GM21825 (cell line): ENCODE results near the gene HOXA9.

ENCODE experiments used
- ATAC-seq: cut with Tn5 transposase; IDR thresholded peaks from one replicate; pipeline ENCODE4 v1.9.1; 2021; ENCODE audit warnings: mild to moderate bottlenecking, moderate library complexity; ENCODE audit not compliant: unreplicated experiment

Gene HOXA9

DNA sequence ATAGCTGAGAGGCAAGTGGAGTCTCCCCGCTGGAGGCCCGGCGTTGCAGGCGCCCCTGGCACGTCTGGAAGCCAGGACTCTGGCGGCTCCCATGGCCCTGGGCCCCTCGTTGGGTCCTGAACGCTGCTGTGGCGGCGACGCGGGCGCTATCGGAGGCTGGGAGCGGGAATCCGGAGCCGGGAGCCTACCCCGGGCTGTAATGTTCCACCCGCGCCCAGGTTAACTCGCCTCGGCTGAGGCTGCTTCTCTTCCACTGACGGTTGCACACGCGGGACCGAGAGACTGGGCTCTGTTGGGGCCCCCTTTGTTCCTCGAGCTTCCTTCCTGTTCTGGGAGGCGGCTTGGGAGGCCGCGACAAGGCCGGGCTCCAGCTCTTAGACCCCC, 20.6 kb downstream of the HOXA9 start:
- ATAC-seq, result no peak

DNA sequence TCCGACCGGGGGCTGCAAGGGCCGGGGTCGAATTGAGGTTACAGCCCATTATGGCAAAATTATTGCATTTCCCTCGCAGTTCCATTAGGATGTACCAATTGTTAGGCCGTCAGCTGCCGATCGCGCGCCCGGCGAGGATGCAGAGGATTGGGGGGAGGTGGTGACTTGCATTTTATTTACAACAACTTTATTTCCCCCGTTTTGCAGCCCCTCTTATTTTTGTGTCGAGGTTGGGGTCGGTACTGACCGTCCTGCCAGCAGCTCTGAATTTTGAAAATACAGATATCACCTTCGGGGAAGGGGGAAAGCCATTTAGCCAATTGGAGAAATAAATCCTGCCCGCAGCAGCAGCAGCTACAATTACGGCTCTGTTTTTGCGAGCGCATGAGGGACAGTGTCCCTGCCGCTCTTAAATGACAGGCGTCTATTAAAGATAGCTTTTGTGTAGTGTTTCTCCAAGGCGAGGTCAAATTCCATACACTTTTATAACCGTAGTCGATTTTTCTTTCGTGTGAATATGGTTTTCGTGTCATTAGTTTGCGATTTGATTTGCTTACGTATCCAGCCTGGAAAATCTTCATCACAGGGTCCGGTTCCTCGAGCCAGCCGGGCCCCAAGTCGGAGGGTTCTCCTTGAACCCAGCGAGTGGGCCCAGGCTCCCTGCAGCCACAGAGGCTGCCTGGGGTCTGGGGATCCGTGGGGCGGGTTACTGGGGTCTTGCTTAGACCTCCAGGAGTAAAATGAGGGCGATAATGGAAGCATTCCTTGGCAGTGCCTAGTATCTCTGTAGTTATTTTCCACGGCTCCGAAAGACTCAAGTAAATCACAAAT, 21.2 kb downstream of the HOXA9 start:
- ATAC-seq, result no peak

DNA sequence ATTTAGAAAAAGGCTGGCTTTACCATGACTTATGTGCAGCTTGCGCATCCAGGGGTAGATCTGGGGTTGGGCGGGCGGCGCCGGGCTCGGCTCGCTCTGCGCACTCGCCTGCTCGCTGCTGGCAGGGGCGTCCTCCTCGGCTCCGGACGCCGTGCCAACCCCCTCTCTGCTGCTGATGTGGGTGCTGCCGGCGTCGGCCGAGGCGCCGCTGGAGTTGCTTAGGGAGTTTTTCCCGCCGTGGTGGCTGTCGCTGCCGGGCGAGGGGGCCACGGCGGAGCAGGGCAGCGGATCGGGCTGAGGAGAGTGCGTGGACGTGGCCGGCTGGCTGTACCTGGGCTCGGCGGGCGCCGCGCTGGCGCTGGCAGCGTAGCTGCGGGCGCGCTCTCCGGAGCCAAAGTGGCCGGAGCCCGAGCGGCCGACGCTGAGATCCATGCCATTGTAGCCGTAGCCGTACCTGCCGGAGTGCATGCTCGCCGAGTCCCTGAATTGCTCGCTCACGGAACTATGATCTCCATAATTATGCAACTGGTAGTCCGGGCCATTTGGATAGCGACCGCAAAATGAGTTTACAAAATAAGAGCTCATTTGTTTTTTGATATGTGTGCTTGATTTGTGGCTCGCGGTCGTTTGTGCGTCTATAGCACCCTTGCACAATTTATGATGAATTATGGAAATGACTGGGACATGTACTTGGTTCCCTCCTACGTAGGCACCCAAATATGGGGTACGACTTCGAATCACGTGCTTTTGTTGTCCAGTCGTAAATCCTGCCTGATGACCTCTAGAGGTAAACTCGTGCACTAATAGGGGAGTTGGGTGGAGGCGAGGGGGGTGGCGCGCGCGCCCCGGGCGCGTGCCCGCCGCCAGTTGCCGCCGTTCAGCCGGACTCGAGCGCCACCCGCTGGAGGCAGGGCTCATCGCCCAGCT, 22.1 kb downstream of the HOXA9 start, which contains the start of gene HOXA5:
HOXA5 (minus strand) TSS at position 659 of the 927 bp plus-strand sequence; CDS start at position 585, 74 bp downstream.
- no peak for ATAC-seq

DNA sequence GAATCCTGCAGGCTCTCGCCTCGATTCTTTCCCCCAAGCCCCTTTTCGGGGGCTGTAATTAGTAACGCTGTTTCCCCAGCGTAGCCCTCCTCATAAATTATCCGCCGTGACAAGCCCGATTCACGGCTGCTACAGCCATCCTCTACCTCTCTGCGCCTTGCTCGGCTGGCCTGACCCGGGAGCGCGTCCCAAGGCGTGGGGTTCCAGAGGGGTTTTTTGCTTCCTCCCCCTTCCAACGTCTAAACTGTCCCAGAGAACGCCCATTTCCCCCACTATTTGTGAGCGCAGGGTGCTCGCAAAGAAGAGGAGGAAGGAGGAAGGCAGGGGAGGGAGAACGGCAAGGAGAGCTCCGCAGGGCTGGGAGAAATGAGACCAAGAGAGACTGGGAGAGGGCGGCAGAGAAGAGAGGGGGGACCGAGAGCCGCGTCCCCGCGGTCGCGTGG, 22.7 kb downstream of the HOXA9 start:
- no peak for ATAC-seq

DNA sequence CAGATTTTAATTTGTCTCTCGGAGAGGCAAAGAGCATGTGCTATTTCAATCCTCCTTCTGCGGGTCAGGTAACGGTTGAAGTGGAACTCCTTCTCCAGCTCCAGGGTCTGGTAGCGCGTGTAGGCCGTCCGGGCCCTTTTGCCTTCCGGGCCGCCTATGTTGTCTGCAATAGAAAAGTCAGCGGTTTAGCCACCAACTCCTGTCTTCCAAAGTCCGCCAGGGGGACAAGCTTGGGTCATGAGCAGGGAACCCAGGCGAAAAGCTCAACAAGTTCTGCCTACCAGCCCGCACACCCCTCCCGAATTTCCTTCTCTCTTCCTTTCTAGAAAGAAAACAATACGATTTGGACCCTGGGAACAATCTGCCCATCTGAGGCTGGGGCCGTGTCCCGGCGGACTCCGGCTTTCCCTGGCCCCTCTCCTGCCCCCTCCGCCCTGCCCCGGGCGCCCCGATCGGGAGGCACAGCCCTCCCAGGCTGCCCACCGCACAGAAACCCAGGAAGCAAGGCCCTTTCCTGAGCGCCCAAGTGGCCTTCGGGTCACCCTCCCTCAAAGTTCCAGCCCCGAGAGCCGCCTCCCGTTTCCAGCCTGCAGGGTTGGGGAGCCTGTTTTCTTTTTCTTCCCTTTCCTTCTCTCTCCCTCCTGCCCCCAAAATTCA, 23.3 kb downstream of the HOXA9 start:
- ATAC-seq, result no peak

DNA sequence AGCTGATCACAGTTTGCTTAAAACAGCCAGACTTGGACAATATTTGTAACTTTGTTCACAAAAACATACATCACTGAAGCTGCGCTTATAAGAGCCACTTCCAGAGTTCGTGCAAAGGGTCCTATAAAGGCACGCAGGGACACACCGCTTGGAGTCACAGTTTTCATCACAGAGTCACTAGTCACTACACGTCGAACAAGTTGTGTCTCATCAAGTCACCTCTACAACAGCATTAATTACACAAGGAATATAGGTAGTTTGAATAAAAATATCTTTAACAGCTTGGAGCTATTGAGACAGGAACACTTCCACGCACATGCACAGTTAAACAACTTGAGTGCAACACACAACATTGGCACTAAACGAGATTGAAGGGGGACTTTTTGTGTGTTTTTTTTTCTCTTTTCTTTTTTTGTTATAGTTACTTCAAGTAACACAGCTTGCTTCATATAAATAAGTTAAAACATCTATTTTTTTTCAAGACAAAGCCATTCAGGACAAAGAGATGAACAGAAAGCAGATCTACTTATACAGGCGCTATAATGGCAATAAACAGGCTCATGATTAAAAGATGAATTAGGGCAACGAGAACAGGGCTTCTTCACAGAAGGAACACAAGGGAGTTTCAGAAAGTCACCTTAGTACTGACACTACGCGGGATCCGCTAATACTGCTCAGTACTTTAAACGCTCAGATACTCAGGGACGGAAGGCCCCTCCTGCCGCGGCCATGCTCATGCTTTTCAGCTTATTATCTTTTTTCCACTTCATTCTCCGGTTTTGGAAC, 24.0 kb downstream of the HOXA9 start:
- no peak for ATAC-seq

DNA sequence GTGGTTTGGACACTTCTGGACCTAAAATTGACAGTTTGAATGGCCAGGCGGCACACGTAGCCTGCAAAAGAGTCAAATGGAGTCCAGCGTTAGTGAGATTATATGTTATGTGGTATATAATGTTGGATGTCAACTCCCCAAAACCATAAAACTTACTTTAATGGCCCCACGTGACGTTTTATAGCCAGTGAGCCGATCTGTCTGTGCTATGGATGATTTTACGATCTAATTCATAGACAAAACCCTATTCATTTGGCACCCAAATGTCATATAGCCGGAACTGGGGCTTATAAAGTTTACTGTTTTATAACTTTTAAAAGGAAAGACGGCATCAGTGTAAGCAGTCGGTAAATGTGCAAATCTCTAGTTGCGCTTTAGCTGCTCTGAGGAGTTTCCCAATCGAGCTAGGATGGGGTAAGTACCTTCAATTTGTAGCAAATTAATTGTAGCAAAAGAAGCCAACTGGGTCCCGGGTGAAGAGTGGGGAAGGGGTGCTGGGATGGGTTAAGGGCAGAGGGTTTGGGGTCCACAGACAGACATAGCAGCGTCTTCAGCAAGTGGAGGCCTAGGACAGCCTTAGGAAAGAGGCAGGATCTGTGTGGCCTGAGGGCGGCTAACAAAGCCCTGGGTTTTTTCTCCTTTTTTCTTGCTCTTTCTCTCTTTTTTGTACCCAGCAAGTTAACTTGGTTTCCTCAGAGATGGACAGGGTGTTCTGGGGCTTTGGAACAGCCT, 25.0 kb downstream of the HOXA9 start:
- ATAC-seq, result no peak

DNA sequence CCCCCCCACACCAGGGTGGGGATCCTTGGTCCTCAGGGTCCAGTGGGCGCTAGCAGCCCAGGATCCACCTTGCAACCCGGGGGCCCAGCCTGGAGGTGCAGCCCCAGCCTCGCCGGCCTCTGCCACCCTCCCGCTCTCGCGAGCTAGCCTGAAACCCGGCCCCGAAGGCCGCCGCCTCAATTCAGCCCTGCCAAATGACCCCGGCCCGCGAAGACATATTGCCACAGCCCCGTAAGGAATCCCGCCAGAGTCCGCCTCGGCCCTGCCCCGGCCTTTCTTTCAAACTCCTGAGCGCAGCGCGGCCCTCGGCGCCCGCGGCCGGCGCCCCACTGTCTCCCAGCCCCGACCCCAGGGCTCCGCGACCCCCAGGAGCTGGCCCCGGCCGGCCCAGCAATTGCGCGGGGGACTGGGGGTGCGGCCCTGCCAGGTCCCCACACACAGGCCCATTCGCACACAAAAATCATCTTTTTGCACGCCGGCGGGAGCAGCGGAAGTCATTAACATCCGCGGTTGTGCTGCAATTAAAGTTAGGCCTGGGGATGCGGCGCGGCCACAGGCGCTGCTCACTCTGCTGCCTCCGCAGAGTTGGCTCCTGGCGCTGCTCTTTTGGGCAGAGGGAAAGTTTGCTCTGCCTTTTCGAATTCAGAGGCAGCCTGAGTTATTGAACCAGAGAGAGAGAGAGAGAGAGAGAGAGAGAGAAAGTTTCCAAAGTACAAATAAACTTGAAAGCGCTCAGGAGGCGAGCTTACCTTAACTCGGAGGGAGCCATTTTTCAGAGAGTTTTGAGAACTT, 25.8 kb downstream of the HOXA9 start:
- ATAC-seq, result no peak

DNA sequence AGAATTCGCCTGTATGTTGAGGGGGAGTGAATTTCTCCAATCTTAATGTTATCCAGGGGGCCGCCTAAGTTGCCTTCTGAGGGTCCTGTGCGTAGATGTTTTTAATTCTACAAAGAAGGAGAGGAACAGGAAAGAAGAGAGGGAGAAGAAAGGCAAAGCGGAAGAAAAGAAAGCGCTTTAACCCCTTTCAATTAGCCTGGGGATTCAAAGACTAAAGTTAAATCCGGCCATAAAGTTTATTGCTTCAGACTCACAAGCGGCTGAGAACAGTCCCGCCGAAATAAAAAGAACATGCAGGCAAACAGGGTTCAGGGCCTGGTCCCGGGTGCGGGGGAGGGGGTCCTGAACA, 26.4 kb downstream of the HOXA9 start:
- ATAC-seq, result no peak

DNA sequence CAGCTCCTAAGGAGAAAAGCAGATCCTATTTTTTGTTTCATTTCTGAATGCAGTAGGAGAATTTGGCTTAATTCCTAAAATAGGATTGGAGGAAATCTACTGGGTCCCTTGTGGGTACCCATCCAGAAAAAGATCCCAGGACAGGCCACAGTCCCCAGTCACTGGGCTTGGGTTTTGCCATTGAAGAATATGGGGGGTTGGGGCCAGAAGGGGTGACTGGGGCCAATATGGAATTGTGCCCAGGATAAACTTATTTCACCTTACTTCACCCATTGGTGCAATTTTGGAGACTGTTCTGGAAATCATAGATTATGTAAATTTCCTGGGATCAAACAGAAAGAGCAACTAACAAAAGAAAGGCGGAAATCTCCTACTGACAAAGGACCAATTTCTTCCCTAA, 26.9 kb downstream of the HOXA9 start:
- no peak for ATAC-seq

DNA sequence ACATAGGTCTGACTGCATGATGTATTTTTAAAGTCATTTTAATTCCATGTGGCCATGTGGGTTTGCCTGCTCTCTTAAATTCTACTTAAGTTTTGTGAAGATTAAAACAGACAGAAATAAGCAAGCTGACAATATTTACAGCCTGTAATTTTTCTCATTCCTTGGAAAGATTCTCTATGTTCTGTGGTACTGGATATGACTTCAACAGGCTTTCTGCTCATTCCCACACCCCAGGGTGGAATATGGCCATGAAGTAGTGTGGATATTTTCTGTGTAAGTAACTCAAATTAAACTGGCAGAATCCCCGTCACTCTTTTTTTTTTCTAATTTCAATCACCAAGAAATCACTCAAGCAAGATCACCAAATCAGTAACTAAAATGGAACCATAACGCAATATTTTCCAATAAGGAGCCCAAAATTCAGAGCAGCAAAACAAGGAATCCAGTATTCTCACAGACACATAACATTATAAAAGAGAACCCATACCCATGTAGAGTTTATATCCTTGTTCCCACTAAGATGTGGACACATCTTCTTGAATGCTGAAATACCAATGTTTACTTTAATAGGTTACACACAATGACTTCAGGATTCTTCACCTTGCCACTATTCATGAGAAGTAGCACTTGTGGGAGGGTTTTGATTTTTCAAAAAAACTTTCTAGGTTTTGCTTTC, 27.6 kb downstream of the HOXA9 start:
- no peak for ATAC-seq

DNA sequence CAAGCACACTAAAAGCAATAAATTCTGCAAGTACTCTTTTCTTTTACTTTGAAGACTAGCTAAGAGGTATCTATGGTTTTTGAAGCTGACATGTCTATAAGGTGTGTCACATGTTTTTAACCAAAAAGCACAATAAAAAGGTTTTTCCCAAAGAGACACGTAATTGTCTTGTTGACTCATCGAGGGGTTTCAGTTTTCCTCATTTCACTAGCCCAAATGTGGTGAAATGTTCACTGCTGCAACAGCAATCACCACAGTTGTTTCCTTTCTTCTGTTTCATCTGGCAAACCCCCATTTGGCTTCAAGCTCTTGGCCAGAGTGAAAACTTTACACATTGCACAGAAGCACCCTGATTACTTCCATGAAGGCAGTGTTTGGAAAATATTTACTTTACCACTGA, 30.9 kb downstream of the HOXA9 start:
- ATAC-seq, result no peak

DNA sequence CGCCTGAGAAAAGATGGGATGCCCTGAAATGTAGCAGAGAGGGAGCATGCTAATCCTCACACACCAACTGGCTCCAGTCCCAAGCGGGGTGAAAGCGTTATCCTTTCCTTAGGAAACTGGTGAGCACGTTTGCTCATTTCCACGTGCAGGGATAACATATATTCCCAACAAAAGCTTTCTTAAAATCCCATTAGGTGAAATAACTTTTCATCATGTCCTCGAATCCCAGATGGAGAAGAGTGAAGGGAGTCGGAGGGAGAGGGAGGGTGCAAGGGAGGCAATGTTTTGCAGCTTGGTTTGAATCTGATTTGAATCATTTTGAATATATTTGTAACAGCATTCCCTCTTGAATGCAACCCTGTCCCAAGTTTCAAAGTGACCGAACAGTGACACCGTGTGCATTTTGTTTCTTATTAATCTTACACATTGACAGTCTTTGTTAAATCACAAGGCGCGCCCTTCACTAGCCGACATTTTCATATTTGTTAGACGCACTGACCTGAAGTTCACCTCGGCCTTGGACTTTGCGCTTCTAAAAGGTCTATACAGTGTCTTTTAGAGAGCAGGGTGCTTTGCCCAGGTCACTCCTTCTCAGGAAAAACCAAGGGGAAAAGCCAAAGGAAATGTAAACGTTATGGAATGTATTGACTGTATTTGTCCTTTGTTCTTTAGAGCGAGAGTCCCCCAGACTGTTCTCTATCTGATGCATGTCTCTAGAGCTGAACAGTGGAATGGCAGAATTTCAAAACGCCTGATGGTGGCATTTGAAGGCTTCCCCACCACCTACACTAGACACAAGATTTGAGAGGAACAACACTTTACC, 31.7 kb downstream of the HOXA9 start:
- ATAC-seq, result no peak

DNA sequence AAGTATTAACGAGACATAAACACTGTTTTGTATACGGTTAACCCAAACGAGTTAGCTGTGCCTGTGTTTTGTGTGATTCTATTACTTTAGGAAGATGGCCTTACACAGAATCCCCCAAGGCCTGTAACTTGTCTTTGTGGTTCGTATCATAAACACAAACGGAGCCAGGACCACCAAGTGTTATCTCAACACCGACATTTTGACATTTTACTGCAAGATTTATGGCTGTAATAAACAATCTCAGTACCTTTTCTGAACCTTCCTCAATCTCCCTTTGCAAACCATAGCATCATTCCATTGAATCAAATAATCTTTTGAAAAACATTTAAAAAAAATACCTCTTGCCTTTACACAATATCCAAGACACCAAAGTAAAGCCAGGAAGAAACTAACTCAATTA, 32.4 kb downstream of the HOXA9 start:
- no peak for ATAC-seq

DNA sequence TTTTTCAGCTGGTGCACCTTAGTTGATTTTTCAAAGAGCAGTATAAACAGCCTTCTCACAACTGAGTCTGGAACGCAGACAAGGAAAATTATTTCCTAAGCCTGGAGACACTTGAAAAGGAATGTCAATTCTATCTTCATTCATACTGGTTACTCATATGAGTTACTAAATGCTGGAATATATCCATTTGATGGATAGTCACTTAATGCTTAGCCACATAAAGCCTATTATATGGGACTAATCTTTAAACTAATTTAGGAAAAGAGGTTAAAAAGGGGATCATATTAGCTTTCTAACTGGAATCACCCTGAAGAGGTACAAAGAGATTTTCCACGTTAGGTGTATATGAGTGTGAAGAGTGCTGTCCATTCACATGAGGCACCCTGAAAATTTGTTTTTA, 33.1 kb downstream of the HOXA9 start:
- no peak for ATAC-seq

DNA sequence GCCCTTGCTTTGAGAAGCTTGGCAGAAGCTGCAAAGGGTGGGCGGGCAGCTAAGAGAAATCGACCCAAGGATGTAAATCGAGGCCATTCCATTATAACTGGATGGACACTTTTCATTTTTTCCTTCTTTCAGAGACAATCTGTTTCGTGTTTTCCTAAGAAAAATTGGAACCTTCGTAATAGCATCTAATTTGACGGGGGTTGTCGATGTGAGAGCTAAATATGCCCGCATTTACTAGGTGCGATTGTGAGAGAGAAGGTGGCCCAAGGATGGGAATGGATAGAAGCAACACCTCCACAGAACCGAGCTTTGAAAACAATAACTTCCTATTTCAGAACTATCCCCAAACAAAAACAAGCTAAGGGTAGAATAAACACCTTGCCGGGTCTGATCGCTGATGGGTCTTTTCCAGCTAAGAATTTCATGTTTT, 33.9 kb downstream of the HOXA9 start:
- no peak for ATAC-seq

DNA sequence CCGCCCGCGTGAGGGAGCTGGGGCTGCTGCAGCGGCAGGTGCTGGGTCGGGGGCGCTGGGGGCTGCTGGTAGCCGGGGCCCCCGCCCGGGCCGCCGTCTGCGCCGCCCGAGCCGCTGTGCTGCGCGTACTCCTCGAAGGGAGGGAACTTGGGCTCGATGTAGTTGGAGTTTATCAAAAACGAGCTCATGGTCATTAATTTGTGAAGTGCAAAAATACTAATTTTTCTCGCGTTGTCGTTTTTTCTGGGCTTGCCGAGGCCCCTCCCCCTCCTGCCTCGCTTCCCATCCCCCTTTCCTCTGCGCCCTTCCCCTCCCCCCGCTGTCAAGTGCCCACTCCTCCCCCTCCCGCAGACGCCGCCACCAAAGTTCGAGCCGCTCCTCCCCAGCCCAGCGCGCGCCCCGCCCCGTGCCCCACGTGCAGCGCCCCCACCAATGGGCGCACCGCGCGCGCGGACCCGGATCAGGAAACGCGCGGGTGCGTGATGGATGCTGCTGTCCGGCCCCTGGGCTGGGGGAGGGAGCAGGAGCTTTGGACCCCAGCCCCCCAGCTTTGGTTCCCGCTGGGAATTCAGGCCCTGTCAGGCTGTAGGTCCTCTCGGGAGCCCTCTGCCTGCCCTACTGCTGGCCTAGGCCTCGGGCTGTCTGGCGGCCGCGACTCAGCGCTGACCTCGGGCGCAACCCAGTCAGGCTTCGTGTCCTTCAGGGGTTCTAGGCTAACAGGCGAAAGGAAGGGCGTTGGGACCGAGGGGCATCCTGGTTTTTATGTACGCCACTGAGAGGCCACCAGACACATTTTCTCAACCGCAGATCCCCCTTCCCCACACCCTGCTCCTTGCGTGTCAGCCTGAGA, 34.6 kb downstream of the HOXA9 start, which contains the start of gene HOXA4:
HOXA4 (minus strand) TSS at position 218 of the 850 bp plus-strand sequence; CDS start at position 194, 24 bp downstream.
- ATAC-seq, result no peak
